WI38 (cell line): Measurements from ENCODE around the gene GRN.

ENCODE experiments used
- H3K4me3 ChIP-seq: 2 replicates; pipeline ENCODE4 v1.5.1; 2011; ENCODE audit warnings: low read depth, mild to moderate bottlenecking, control low read depth, low read length
- CTCF ChIP-seq: IDR thresholded peaks from 2 replicates; pipeline ENCODE4 v1.5.1; 2012; ENCODE audit warnings: low read depth, mild to moderate bottlenecking, control low read depth, low read length

GRN gene

GRCh38 chr17:44349553-44350070, 4.5 kb downstream of the GRN start:
- H3K4me3 ChIP-seq, result no peak overlapping the region
- TF ChIP-seq CTCF, result no peak

DNA sequence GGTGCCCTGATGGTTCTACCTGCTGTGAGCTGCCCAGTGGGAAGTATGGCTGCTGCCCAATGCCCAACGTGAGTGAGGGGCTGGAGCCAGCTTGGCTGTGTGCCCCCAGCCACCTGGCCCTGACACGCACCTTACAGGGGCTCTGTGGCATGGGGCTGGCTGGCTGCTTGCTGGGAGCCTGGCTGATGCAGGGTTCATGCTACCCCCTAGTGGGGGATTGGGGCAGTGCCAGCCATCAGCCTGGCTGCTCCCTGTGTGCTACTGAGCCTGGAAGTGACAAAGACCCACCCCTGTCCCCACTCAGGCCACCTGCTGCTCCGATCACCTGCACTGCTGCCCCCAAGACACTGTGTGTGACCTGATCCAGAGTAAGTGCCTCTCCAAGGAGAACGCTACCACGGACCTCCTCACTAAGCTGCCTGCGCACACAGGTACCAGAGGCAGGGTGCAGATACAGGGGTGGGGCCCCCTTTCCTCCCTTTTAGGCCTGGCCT, 5.7 kb downstream of the GRN start:
- H3K4me3 ChIP-seq, result no peak overlapping the region
- TF ChIP-seq CTCF, result peak; percentile 92

GRCh38 chr17:44351464-44351863, 6.4 kb downstream of the GRN start:
- H3K4me3 ChIP-seq, result no peak overlapping the region

GRCh38 chr17:44351961-44352827, 7.1 kb downstream of the GRN start:
- H3K4me3 ChIP-seq, result no peak overlapping the region
- TF ChIP-seq CTCF, result no peak

More at GRCh38 chr17:44351464-44351863, 6.4 kb downstream of the GRN start:
- TF ChIP-seq CTCF, result no peak

DNA sequence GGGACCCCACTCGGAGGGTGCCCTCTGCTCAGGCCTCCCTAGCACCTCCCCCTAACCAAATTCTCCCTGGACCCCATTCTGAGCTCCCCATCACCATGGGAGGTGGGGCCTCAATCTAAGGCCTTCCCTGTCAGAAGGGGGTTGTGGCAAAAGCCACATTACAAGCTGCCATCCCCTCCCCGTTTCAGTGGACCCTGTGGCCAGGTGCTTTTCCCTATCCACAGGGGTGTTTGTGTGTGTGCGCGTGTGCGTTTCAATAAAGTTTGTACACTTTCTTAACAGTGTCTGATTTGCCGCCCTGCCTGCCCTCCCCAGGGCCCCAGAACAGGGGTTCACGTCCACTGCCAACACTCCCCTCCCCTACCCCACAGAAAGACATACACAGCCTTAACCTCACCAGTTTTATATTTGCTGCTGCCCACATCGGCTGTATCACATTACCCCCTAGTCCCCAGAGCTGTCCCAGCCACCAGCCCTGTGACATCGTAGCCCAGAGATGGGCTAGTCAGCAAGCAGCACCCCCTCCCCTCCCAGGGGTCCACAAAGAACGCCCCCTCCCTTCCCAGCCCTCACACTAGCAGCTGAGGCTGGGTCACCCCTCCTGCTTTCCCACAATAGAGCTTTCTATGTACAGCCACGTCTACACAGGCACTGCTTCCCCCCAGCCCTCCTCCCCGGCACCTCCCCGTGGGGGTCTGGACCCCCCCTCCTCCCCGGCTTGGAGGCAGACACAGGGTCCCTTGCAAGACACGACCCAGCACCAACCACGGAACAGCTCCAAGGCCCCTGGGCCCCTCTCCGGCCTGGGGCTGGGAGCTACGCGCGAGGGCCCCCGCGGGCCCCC, 7.9 kb downstream of the GRN start:
- H3K4me3 ChIP-seq, result no peak overlapping the region
- no peak for TF ChIP-seq CTCF

GRCh38 chr17:44353672-44354331, 8.7 kb downstream of the GRN start:
- TF ChIP-seq CTCF, result no peak
- no peak overlapping the region for H3K4me3 ChIP-seq
